ENCODE data around the gene MYO1G.
"Not testable (repeated sequence)": the region's sequence is repeated elsewhere in the genome, so short reads cannot be mapped to it uniquely, and the experiment has no call there.

MYO1G gene

DNA sequence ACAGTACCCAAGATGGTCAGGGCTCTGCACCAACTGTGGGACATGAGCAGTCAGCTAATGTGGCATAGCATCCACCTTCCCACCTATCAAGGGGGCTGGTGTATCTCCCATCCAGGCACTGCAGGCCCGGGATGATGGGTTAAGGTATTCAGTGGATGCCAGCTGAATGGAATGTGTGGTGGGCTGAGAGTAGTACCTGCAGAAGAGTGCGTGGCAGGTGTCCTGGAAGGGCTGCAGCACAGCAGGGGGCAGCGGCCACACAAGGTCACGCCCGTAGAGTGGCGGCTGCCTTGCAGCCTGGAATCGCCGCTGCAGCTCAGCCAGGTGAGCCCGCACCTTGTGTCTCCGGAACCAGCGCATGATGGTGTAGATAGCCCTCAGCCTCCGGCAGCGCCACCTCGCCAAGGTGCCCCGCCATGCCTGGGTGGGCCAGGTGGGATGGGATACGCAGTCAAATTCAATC lies 13.3 kb downstream of the MYO1G start:
- no peak for DNase-seq

DNA sequence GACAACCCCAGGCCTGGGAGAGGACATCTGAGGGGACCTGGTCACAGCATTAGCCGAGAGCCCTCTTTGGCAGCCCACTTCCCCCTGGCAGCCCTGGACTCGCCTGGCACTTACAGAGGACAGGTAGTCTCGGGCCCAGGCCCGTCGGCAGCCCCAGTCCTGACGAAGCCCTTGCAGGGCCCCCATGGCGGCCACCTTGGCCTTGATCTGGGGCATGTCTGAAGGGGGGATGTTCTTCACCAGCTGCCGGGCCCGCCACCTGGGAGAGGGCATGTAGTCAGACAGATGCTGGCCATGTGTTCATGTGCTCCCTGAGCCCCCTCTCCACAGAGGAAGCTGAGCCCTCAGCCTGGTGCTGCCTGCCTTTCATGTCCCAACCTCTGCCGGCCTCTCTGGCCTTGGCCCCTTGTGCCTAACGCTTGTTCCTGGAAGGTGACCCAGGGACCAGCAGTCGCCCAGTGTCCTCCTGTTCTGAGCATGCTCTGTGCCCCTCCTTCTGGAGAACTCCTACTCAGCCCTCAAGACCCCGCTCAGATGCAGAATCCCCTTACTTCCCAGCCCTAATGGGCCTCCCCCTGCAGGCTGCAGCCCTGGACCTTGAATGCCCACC lies 13.9 kb downstream of the MYO1G start:
- no peak for DNase-seq

DNA sequence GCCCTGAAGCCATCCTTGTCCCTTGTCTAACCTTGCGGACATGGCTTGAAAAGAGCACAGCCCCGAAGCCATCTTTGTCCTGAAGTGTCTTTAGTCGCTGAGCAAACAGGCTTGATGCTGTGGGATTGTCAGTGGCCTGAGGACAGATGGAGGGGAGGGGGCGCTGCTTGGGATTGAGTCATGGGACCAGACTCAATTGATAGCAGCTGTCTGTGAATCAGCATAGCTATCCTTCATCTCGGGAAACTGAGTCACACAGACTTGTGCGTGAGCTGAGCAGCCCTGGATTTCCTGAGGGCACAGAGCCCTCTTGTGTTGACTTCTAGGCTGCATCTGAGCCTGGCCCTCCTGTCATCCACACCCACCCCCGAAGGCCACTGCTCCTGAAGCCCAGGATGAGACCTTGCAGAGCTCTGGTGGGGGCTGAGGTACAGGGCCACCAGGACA lies 14.4 kb downstream of the MYO1G start:
- DNase-seq, result no peak

DNA sequence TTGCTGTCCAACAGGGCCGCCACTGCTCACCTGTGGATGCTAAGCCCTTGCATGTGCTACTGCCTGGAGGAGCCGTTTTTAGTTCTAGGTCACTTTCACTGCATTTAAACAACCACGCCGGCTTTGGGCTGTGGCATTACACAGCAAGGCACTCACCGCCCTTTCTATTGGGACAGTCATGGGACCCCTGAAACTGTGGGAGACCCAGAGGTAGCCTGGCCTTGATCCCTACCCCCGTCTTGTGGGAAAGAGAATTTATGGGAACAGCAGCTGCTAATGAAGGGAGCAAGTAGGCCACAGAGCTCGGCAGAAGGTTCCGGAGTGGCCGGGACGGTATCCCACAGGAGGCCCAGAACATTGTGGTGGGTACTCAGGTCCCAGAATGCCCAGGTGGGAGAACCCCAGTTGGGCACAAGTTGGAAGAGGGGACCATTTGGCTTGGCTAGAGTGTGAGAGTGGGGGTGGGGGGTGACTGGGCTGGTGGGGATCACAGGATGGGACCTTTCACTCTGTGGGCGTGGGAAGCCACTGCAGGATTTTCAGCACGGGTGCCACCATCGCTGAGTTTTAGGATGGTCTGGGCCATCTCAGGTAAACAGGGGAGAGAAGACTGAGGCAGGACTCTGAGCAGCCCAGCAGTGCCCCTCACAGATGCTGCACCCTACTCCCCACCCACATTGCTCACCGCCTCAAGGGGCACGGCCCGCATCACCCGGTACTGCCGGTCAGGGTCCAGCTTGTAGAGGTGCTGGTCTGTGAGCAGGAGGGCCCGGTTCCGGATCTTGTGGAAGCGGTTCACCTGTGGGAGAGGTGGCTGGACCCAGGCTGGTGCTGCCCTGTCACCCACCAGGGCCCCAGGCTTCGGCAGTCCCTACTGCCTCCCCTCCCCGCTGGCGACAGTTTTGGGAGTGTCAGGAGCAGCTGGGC lies 15.2 kb downstream of the MYO1G start:
- no peak for DNase-seq

DNA sequence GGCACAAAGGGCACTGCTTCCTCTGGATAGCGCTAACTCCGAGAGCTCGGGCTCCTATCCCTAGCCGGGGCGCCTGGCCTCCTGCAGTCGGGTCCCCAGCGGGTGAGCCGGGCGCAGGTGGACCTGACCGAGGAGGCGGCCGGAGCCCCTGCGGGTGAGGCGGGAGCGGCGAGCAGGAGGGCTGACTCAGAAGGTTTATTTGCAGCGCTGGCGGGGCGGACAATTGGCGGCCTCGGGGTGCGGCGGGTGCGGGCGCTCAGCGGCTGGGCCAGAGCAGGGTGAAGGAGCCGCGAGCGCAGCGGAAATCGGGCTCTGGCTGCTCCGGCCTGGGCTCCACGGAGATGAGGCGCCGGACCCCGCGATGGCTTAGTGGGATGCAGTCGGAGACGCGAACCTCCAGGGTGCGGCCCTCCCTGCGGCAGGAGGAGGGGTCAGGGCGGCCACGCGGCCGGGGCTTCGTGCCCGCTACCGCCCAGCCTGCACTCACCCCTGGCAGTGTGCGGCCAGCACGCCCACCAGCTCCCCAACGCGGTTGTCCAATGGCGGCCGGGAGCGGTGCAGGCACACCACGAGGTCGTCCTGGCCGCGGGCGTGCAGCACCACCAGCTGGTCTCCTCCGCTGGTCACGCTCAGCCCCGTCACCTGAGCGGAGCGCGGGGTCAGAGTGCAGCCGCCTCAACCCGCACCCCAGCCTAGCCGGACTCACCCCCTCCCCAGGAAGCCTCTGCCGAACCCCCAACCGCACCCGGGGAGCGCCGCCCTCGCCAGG lies 16.1 kb downstream of the MYO1G start:
- DNase-seq, result no peak

DNA sequence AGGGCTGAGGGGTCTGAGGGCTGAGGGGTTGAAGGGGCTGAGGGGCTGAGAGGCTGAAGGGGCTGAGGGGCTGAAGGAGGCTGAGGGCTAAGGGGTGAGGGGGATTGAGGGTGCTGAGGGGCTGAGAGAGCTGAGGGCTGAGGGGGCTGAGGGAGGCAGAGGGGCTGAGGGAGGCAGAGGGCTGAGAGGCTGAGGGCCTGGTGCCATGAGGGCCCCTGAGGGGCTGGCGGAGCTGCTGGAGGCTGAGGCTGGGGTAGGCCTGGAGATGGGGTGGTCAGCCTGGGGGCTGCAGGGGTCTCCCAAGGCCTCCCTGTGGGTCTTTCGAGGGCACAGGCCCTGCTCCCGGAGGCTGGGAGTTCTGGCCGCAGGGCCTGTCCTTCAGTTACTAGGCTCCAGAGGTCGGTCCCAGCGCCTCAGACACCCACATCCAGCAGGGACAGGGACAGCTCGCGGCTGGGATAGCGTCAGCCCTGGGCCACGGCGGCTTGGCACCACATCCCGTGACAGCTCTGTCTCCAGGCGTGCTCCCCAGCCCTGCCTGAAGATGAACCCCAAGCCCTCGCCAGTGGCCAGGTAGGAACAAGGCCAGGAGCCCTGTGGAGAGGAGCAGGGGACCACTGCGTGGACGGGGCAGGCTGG lies 16.9 kb downstream of the MYO1G start:
- DNase-seq, result no peak

DNA sequence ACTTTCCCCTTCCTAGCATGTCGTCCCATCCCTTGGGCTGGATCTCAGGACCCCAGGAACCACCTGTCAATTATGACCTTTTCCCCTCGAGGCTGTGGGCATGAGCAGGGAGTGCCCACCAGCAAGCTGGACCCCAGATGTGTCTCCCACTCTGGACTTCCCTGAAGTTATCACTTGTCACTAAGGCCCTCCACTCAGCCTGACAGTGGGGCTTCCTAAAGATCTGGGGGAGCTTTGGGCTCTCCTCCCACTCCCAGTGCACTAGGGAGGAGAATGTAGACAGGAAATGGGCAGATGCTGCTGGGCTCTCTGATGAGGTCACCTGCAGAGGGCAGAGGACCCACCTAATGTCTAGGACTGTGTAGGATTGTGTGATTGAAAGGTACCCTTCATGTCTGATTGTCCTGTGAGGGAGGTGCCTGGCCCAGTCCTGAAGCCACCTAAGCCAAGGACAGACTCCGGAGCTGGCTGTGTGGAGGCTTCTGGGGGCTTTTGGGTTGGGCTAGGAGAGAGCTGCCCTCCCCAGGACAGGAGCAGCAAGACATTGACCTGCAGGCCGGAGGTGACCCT lies 18.7 kb downstream of the MYO1G start:
- no peak for DNase-seq

DNA sequence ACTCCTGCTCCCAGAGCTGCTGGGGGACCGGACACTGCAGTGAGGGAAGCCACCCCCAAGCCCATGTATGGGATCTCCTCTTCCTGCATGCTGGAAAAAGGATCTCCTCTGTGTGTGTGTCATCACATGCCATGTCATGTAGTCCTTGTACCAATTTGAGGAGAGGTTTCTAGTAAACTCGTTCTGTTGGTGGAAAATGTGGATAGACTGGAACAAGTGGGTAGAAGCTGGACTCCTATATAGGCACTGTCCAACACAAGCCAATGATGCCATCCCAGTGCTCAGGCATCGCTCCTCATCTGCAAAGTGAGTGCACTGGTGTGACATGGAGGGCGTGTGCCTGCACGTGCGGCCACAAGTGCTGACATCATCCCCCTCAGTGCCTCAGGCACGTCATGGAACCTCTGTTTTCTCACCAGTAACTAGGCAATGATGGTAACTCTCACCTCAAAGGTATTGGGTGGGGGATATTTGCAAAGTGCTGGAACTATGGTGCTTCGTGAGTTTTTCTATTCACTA lies 19.3 kb downstream of the MYO1G start:
- no peak for DNase-seq

DNA sequence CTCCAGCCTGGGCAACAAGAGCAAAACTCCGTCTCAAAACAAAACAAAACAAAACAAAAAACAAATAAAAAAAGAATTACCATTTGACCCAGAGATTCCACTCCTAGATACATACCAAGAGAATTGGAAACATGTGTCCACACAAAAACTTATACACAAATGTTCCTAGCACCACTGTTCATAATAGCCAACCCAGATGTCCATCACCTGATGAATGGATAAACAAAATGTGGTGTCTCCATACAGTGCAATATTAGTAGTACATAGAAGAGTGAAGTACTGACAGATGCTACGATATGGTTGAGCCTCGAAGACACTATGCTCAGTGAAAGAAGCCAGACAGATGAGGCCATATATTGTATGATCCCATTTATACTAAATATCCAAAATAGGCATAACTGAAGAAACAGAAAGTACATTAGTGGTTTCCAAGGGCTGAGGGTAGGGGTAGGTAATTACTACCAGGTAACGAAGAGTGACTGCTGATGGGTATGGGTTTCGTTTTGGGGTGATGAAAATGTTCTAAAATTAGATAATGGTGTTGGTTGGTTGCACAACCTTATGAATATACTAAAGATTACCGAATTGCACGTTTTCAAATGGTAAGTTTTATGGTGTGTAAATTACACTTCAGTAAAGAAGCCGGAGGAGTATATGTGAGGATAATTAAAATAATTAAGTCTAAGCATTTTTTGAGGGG lies 20.0 kb downstream of the MYO1G start:
- DNase-seq, result no peak

DNA sequence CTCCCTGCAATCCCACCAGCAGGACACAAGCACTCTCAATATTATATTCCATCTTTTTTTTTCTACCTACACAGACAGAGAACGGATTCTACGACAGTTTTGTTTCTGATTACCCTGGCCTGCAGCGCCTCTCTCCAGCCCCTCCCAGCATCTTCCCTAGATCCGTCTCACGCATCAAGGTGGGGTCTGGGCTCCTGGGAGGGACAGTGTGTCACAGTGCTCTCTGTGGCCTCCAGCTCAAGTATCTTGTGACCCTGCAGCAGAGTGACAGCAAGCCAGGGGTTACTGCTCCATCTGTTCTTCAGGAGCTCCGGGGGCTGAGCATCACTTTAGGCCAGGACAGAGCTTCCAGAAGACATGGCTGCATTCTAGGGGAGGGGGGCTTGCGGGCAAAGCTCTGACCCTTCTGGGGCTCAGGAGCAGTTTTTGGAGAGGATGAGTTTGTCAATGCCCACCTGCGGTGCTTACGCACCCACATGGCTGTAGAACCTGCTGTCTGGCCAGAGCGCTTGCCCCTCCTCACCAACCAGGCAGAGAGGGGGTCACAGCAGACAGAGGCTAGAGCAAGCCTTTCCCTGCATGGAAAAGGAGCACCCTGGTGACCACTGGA lies 22.6 kb downstream of the MYO1G start:
- DNase-seq, result no peak

DNA sequence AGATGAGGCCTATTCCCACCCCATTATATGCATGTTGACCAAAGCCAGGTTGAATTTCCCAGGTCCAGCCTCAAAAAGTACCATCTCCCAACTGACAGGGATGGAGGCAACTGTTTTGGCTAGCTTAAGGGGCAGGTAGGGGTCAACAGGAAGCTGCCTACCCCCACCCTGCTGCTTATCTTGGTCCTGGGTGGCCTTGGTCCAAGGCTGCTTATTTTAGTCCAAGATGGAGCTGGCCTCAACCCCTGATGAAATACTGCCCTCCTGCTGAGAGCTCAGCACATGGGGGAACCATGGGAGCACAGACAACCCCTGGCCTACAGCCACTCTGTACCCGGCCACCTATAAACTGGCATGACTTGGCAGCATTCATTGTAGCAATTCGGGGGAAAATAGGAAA lies 23.1 kb downstream of the MYO1G start:
- no peak for DNase-seq

DNA sequence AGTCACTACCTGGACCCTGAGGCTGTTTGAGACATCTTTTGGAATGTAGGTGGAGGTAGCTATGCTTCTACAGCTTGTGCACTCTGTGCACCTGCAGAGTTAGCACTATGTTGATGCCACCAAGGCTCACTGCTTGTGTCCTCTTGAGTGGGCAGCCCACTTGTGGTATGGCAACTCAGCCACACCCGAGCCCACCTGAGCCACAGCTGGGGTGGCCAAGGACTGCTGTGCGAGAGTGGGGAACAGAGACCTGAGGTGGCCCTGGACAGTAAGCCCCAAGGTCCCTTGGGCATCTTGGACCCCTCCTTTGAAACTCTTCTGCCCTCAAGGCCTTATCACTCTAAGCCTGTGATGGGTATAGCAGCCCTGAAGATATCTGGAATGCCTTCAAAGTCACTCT lies 25.7 kb downstream of the MYO1G start:
- no peak for DNase-seq

DNA sequence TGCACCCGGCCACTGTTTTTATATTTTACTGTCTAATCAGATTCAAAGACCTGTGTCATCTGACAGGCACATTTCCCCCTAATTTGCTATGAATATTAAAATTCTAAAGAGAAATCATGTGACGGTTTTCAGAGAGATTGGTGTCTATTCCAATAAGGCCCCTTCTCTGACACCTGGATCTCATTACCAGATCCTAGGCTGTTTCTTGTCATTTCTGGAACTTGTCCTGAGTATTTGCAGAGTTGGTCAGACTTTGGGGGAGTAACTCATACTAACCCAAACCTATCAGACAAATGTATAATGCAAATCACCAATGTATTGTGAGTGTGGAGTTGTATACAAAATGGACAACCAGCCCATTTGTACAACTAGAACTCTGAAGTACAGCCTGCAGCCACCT lies 29.5 kb downstream of the MYO1G start:
- no peak for DNase-seq

DNA sequence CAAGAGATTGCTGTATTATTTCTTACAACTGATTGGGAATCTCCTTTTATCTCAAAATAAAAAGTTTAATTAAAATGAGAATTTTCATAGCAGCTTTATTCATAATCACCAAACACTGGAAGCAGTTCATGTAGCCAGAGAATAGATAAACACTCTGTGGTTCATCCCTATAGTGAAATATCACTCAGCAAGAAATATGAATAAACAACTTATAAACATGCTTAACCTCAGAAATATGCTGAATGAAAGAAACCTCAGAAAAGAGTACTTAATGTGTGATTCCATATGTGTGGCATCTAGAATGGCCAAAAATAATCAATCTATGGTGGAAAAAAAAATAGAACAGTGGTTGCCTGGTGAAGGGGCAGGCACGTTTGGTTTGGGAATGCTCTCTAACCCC lies 33.3 kb downstream of the MYO1G start:
- DNase-seq, result no peak

DNA sequence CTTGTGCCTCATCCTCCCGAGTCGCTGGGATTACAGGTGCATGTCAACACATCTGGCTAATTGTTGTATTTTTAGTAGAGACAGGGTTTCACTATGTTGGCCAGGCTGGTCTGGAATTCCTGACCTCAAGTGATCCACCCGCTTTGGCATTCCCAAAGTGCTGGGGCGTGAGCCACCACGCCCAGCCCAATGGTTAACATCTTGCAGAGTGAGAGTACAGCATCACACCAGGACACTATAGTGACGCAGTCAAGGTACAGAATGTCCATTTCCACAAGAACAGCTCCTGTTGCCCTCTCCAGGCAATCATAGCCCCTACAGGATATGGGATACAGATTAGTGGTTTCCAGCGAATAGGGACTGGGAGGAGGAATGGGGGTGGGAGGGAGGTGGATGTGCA lies 34.0 kb downstream of the MYO1G start:
- no peak for DNase-seq

DNA sequence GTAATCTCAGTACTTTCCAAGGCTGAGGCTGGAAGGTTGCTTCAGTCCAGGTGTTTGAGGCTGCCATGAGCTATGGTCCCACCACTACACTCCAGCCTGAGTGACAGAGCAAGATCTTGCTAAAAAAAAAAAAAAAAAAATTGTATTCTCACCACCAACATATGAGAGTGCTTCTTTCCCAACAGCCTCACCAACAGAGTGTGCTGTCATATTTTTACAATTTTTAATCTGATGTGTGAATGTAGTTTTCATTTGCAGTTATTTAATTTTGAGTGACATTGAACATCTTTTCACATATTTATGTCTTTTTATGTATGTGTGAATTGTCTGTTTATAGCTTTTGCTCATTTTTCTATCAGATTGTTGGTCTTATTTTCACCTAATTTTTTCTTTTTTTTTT lies 35.2 kb downstream of the MYO1G start:
- no peak for DNase-seq

DNA sequence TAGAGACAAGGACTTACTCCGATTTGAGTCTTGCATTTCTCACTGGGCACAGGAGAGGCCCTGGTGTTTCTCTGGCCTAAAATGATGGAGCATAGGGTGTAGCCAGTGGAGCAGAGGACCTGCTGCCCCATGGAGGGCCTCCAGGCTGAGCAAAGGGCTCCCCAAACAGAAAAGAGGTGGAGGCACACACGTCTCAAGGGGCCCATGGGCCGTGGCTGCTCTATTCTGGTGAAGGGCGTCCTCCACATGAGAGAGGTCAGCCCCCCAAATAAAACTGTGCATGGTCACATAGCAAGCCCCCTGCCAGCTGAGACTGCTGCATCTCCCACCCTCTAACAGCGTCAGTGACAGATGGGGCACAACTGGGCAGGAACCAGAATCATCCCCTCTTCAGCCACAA lies 41.4 kb downstream of the MYO1G start:
- DNase-seq, result no peak

DNA sequence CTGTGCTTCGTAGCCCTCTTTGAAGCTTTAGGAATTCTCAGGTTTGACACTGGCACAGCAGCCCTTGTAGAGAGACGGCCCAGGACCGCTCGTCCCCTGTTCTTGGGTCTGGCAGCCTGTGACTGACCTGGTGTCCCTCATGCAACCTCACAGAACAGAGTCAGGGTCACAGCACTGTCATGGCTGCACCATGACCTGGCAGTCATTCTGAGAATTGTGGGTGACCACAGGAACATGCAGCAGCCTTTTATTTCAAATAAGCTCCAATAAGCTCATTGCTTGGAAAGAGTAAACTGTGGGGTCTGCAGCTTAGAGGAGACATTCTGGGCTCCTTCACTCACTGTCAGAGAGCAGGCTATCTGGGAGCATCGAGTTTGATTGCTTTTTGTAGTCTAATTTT lies 42.5 kb downstream of the MYO1G start:
- no peak for DNase-seq

DNA sequence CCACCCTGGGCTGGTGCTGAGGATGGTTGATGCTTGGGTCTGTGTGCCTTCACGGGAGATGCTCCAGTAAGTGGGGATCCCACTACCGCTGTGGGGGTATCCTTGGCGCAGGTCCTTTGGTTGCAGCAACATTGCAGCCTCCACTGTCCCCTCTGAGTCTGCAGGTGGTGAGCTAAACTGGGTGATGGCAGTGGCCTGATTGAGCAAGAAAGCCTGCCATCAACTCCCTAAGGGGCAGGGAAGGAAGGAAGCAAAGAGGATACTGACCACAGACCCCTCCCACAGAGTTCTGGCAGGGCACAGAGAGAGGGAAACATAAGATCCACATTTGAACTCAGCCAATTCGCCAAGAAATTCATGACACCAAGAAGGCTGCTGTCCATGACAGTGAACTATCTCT lies 43.2 kb downstream of the MYO1G start:
- DNase-seq, result no peak

DNA sequence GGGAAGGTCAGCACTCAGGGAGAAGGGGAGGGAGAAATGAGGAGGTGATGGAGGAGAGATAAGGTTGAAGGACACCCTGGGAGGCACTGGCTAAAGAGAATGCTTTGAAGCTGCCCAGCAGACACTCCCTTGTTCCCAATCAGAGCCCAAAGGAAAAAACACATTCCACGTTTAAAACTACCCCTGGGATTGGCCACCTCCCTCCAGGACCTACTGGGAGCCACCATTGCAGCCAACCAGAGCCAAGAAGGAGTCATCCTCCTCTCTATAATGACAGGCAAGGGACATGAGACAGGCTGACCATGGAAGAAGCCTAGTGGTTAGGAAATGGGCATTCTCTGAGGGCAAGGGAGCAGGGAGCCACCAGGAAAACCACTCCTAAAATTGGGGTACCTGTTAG lies 43.8 kb downstream of the MYO1G start:
- no peak for DNase-seq

DNA sequence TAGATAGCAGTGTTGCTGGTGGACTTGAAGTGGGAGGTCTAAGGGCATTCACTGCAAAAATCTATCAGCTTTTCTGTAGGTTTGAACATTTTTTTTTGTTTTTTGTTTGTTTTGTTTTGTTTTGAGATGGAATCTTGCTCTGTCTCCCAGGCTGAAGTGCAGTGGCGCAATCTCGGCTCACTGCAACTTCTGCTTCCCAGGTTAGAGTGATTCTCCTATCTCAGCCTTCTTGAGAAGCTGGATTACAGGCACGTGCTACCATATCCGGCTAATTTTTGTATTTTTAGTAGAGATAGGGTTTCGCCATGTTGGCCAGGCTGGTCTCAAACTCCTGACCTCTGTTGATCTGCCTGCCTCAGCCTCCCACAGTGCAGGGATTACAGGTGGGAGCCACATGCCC lies 44.3 kb downstream of the MYO1G start:
- not testable (repeated sequence) for DNase-seq

Data from NCI-H1436 (cell line).